Breast epithelium (tissue), 3 donors: ENCODE results near the gene NEUROD4.

Experiments used
- CTCF ChIP-seq, 3 donors: fragments of 450-650 bp; IDR thresholded peaks; one replicate each; pipeline ENCODE4 v1.5.1; 2016 to 2017; ENCODE audit warnings: antibody characterized with exemption in 3 of 3, mild to moderate bottlenecking in 3 of 3, moderate library complexity in 3 of 3
- POLR2A ChIP-seq: fragments of 450-650 bp; IDR thresholded peaks from one replicate; pipeline ENCODE4 v1.6.1; 2016; ENCODE audit warnings: antibody characterized with exemption, mild to moderate bottlenecking, moderate library complexity

- TF ChIP-seq CTCF (IDR thresholded peaks at IDR 0.05) = no peak
- TF ChIP-seq POLR2A = no peak
These were observed 46.2 kb upstream of the NEUROD4 start for GRCh38 chr12:54973556-54973955.
